Astrocyte (in vitro differentiated cells and primary cell): Measurements from ENCODE around the gene BPTF. TPM values are rescaled to one million over a fixed set of nuclear protein-coding genes. Genes with fewer than 3 reads are reported as not detected.
A peak's percentile ranks its signal among the peaks of the same experiment; 100 is the strongest.
"Not testable (repeated sequence)": the region's sequence is repeated elsewhere in the genome, so short reads cannot be mapped to it uniquely, and the experiment has no call there.

Experiments used
- DNase-seq: peaks from one replicate; pipeline ENCODE4 v3.0.0-alpha.2; 2010; ENCODE audit warnings: low read depth
- FAIRE-seq: peaks from 2 replicates; lab custom pipeline; 2011; peaks lifted over from hg19 to GRCh38; lab: Jason Lieb, UNC
- H2AFZ ChIP-seq: 2 replicates; pipeline ENCODE4 v1.6.0; 2012; ENCODE audit warnings: low read depth, low read length, inconsistent platforms
- H3K27ac ChIP-seq: 2 replicates; pipeline ENCODE4 v1.5.1; 2011; ENCODE audit warnings: low read depth, low read length, inconsistent platforms
- H3K27me3 ChIP-seq: 2 replicates; pipeline ENCODE4 v1.6.0; 2011; ENCODE audit warnings: low read length, inconsistent platforms; ENCODE audit not compliant: insufficient read depth
- H3K36me3 ChIP-seq: 2 replicates; pipeline ENCODE4 v1.5.1; 2011; ENCODE audit warnings: low read length, inconsistent platforms; ENCODE audit not compliant: insufficient read depth
- H3K4me1 ChIP-seq: 2 replicates; pipeline ENCODE4 v1.5.1; 2011; ENCODE audit warnings: low read length, inconsistent platforms; ENCODE audit not compliant: insufficient read depth
- H3K4me2 ChIP-seq: 2 replicates; pipeline ENCODE4 v1.6.0; 2012; ENCODE audit warnings: low read length, inconsistent platforms
- H3K4me3 ChIP-seq: 2 replicates; pipeline ENCODE4 v1.5.1; 2011; ENCODE audit warnings: low read depth, mild to moderate bottlenecking, low read length, inconsistent platforms; ENCODE audit not compliant: insufficient read depth
- H3K79me2 ChIP-seq: 2 replicates; pipeline ENCODE4 v1.6.0; 2012; ENCODE audit warnings: mild to moderate bottlenecking, low read length, inconsistent platforms; ENCODE audit not compliant: insufficient read depth
- H3K9ac ChIP-seq: 2 replicates; pipeline ENCODE4 v1.6.0; 2012; ENCODE audit warnings: mild to moderate bottlenecking, low read length, inconsistent platforms
- H3K9me3 ChIP-seq: 2 replicates; pipeline ENCODE4 v1.5.1; 2012; ENCODE audit warnings: low read depth, mild to moderate bottlenecking, low read length, inconsistent platforms; ENCODE audit not compliant: insufficient read depth
- H4K20me1 ChIP-seq: 2 replicates; pipeline ENCODE4 v1.6.0; 2012; ENCODE audit warnings: low read length, inconsistent platforms; ENCODE audit not compliant: insufficient read depth
- H3K27ac Mint-ChIP-seq: one replicate; pipeline ENCODE4 v1.8.0; 2021; ENCODE audit warnings: mild to moderate bottlenecking, mixed read lengths; ENCODE audit not compliant: unreplicated experiment
- H3K27me3 Mint-ChIP-seq: one replicate; pipeline ENCODE4 v1.8.0; 2021; ENCODE audit warnings: low read depth, mixed read lengths; ENCODE audit not compliant: unreplicated experiment
- H3K36me3 Mint-ChIP-seq: one replicate; pipeline ENCODE4 v1.8.0; 2021; ENCODE audit warnings: low read depth, mixed read lengths; ENCODE audit not compliant: unreplicated experiment
- H3K4me1 Mint-ChIP-seq: one replicate; pipeline ENCODE4 v1.8.0; 2021; ENCODE audit warnings: low read depth, mixed read lengths; ENCODE audit not compliant: unreplicated experiment
- H3K4me3 Mint-ChIP-seq: one replicate; pipeline ENCODE4 v1.8.0; 2021; ENCODE audit warnings: mild to moderate bottlenecking, moderate library complexity, mixed read lengths; ENCODE audit not compliant: unreplicated experiment
- H3K9me3 Mint-ChIP-seq: one replicate; pipeline ENCODE4 v1.8.0; 2021; ENCODE audit warnings: mild to moderate bottlenecking, mixed read lengths; ENCODE audit not compliant: unreplicated experiment
- CTCF ChIP-seq: IDR thresholded peaks from 2 replicates; pipeline ENCODE4 v1.5.1; 2011; ENCODE audit warnings: low read depth, mild to moderate bottlenecking, inconsistent platforms, low read length, moderate library complexity; ENCODE audit not compliant: insufficient read depth
- EZH2 ChIP-seq: IDR thresholded peaks from 2 replicates; pipeline ENCODE4 v1.6.1; 2012; ENCODE audit warnings: mild to moderate bottlenecking, low read length, inconsistent platforms; ENCODE audit not compliant: insufficient read depth
- total RNA-seq: library from RNA; stranded (reverse); gene quantifications from 2 replicates; pipeline ENCODE4 v1.2.1, GENCODE V29; 2021

Gene BPTF
- total RNA-seq, 1 donor from 2014 or later: 72.7 TPM

- Histone ChIP-seq H3K27me3 (no peaks in the 10 kb centered on the region), H3K27ac (no peak overlapping the region), H3K4me3 (no peak overlapping the region), H3K9me3 (no peaks in the 10 kb centered on the region), H3K4me2 (no peak overlapping the region), H4K20me1 (no peaks in the 10 kb centered on the region), H2AFZ (no peak overlapping the region), H3K9ac (no peak overlapping the region), H3K4me1 (no peaks in the 10 kb centered on the region), H3K79me2 (no peaks in the 10 kb centered on the region), H3K36me3 (peaks cover 9% of the 10 kb centered on the region)
- TF ChIP-seq CTCF (no peak), EZH2 (no peak)
- H3K9me3 Mint-ChIP-seq: no peaks in the 10 kb centered on the region
- no peaks in the 10 kb centered on the region for H3K27me3 Mint-ChIP-seq
- peaks cover 4% of the 10 kb centered on the region for H3K36me3 Mint-ChIP-seq
- peaks cover 7% of the 10 kb centered on the region for H3K4me1 Mint-ChIP-seq
- no peak overlapping the region for H3K4me3 Mint-ChIP-seq
- no peak overlapping the region for H3K27ac Mint-ChIP-seq
- DNase-seq (no peak), FAIRE-seq (no peak)
These were observed 145.5 kb downstream of the BPTF start for GRCh38 chr17:67970783-67971182.

GRCh38 chr17:67974185-67974584, 148.9 kb downstream of the BPTF start:
- TF ChIP-seq CTCF (no peak), EZH2 (no peak)
- DNase-seq: no peak
- no peaks in the 10 kb centered on the region for H3K79me2 ChIP-seq
- no peaks in the 10 kb centered on the region for H3K9me3 ChIP-seq
- H3K27ac Mint-ChIP-seq: peak overlapping the region; percentile 53
- peaks cover 4% of the 10 kb centered on the region for H3K36me3 ChIP-seq
- no peak overlapping the region for H3K4me3 ChIP-seq
- H3K27me3 Mint-ChIP-seq: no peaks in the 10 kb centered on the region
- peaks cover 4% of the 10 kb centered on the region for H4K20me1 ChIP-seq
- H3K27me3 ChIP-seq: no peaks in the 10 kb centered on the region
- no peaks in the 10 kb centered on the region for H3K4me1 ChIP-seq
- no peak overlapping the region for H3K4me3 Mint-ChIP-seq
- H3K9me3 Mint-ChIP-seq: no peaks in the 10 kb centered on the region
- peaks cover 7% of the 10 kb centered on the region for H3K36me3 Mint-ChIP-seq
- H3K27ac ChIP-seq: no peak overlapping the region
- H2AFZ ChIP-seq: no peak overlapping the region
- no peak overlapping the region for H3K4me2 ChIP-seq
- peaks cover 12% of the 10 kb centered on the region for H3K4me1 Mint-ChIP-seq
- no peak for FAIRE-seq
- H3K9ac ChIP-seq: no peak overlapping the region

GRCh38 chr17:67974598-67975066, 149.3 kb downstream of the BPTF start:
- Histone ChIP-seq H3K27ac (no peak overlapping the region), H3K9me3 (no peaks in the 10 kb centered on the region), H3K27me3 (no peaks in the 10 kb centered on the region), H3K4me3 (no peak overlapping the region), H3K79me2 (no peaks in the 10 kb centered on the region), H3K4me2 (no peak overlapping the region), H3K9ac (no peak overlapping the region), H3K36me3 (peaks cover 4% of the 10 kb centered on the region), H2AFZ (no peak overlapping the region), H3K4me1 (no peaks in the 10 kb centered on the region), H4K20me1 (peaks cover 4% of the 10 kb centered on the region)
- Mint-ChIP-seq H3K4me1 (peaks cover 12% of the 10 kb centered on the region), H3K9me3 (no peaks in the 10 kb centered on the region), H3K27me3 (no peaks in the 10 kb centered on the region), H3K27ac (no peak overlapping the region), H3K4me3 (peak overlapping the region; percentile 57), H3K36me3 (peaks cover 7% of the 10 kb centered on the region)
- DNase-seq: no peak
- FAIRE-seq: no peak
- TF ChIP-seq CTCF: no peak
- no peak for TF ChIP-seq EZH2

GRCh38 chr17:67976306-67976705, 151.0 kb downstream of the BPTF start:
- H3K27me3 Mint-ChIP-seq, DNase-seq, H3K79me2 ChIP-seq: not testable (repeated sequence)

More at GRCh38 chr17:67976306-67976705, 151.0 kb downstream of the BPTF start:
- H3K4me2 ChIP-seq, H3K27ac ChIP-seq, H3K9ac ChIP-seq, H3K4me3 ChIP-seq, H3K27ac Mint-ChIP-seq, H3K4me1 ChIP-seq, H3K9me3 ChIP-seq, H3K4me3 Mint-ChIP-seq, H3K9me3 Mint-ChIP-seq, H4K20me1 ChIP-seq, FAIRE-seq, H3K27me3 ChIP-seq, H2AFZ ChIP-seq, H3K36me3 ChIP-seq: not testable (repeated sequence)
- peaks cover 12% of the 10 kb centered on the region for H3K4me1 Mint-ChIP-seq
- peaks cover 11% of the 10 kb centered on the region for H3K36me3 Mint-ChIP-seq
